GM12878 (cell line): ENCODE data around the gene ZC3H12D. TPM values are rescaled to one million over a fixed set of nuclear protein-coding genes. Genes with fewer than 3 reads are reported as not detected.

Experiments used
- ATF3 ChIP-seq: IDR thresholded peaks from 2 replicates; pipeline ENCODE4 v1.6.1; 2011; ENCODE audit warnings: low read depth, mild to moderate bottlenecking, low read length, moderate library complexity, borderline replicate concordance; ENCODE audit errors: extremely low read depth
- ATF7 ChIP-seq: fragments of 450-650 bp; IDR thresholded peaks from 2 replicates; pipeline ENCODE4 v1.6.1; 2016; ENCODE audit warnings: low read depth, mild to moderate bottlenecking
- CHD2 ChIP-seq: IDR thresholded peaks from 2 replicates; pipeline ENCODE4 v1.6.1; 2011; ENCODE audit warnings: low read depth, low read length, improper control_type of control experiment, borderline replicate concordance
- EED ChIP-seq: sonication (generic); IDR thresholded peaks from 2 replicates; pipeline ENCODE4 v1.6.1; 2016; ENCODE audit warnings: antibody characterized with exemption, low read depth
- FOXK2 ChIP-seq: fragments of 450-650 bp; IDR thresholded peaks from 2 replicates; pipeline ENCODE4 v1.6.1; 2017; ENCODE audit warnings: mild to moderate bottlenecking, moderate library complexity
- FOXM1 ChIP-seq: IDR thresholded peaks from 2 replicates; pipeline ENCODE4 v1.6.1; 2012; ENCODE audit warnings: low read depth, mild to moderate bottlenecking, inconsistent platforms, low read length, moderate library complexity
- GABPA ChIP-seq: IDR thresholded peaks from 2 replicates; pipeline ENCODE4 v1.6.1; 2014; ENCODE audit warnings: antibody characterized with exemption, low read depth, mild to moderate bottlenecking, inconsistent platforms
- HDAC2 ChIP-seq: fragments of 200-600 bp; sonication (generic); IDR thresholded peaks from 2 replicates; pipeline ENCODE4 v1.6.1; 2017
- IRF4 ChIP-seq: IDR thresholded peaks from 2 replicates; pipeline ENCODE4 v1.6.1; 2011; ENCODE audit warnings: low read depth, low read length
- JUNB ChIP-seq: IDR thresholded peaks from 2 replicates; pipeline ENCODE4 v1.6.1; 2016; ENCODE audit warnings: antibody characterized with exemption, mild to moderate bottlenecking
- JUND ChIP-seq: IDR thresholded peaks from 2 replicates; pipeline ENCODE4 v1.6.1; 2012; ENCODE audit warnings: low read depth, mild to moderate bottlenecking, low read length, improper control_type of control experiment, moderate library complexity
- MXI1 ChIP-seq: fragments of 150-350 bp; IDR thresholded peaks from 2 replicates; pipeline ENCODE4 v1.6.1; 2011; ENCODE audit warnings: low read depth, mild to moderate bottlenecking, inconsistent platforms, low read length, improper control_type of control experiment
- NFXL1 ChIP-seq: fragments of 450-650 bp; IDR thresholded peaks from 2 replicates; pipeline ENCODE4 v1.6.1; 2017; ENCODE audit warnings: antibody characterized with exemption, mild to moderate bottlenecking, borderline replicate concordance
- PAX8 ChIP-seq: fragments of 450-650 bp; IDR thresholded peaks from 2 replicates; pipeline ENCODE4 v1.6.1; 2017; ENCODE audit warnings: mild to moderate bottlenecking, moderate library complexity
- POLR2A ChIP-seq: IDR thresholded peaks from 2 replicates; pipeline ENCODE4 v1.6.1; 2011; ENCODE audit warnings: low read depth, mild to moderate bottlenecking, low read length
- POU2F2 ChIP-seq: IDR thresholded peaks from 3 replicates; pipeline ENCODE4 v1.6.1; 2011; ENCODE audit warnings: low read depth, mild to moderate bottlenecking, low read length, borderline replicate concordance
- RUNX3 ChIP-seq: IDR thresholded peaks from 2 replicates; pipeline ENCODE4 v1.6.1; 2012; ENCODE audit warnings: low read length, inconsistent platforms
- SMAD1 ChIP-seq: fragments of 450-650 bp; IDR thresholded peaks from 2 replicates; pipeline ENCODE4 v1.6.1; 2018; ENCODE audit warnings: mild to moderate bottlenecking, low read depth; ENCODE audit not compliant: partially characterized antibody
- SPI1 ChIP-seq: IDR thresholded peaks from 2 replicates; pipeline ENCODE4 v1.6.1; 2011; ENCODE audit warnings: low read depth, mild to moderate bottlenecking, low read length, moderate library complexity, borderline replicate concordance; ENCODE audit not compliant: insufficient read depth
- SRF ChIP-seq, 2 experiments: IDR thresholded peaks; 2 replicates each; pipeline ENCODE4 v1.6.1; 2011; ENCODE audit warnings: low read depth in 2 of 2, low read length in 2 of 2, mild to moderate bottlenecking in 1 of 2, moderate library complexity in 1 of 2
- SUPT20H ChIP-seq: IDR thresholded peaks from 2 replicates; pipeline ENCODE4 v1.6.1; 2011; ENCODE audit warnings: low read depth, mild to moderate bottlenecking, low read length, moderate library complexity, borderline replicate concordance; ENCODE audit not compliant: control insufficient read depth
- TCF12 ChIP-seq: IDR thresholded peaks from 2 replicates; pipeline ENCODE4 v1.6.1; 2011; ENCODE audit warnings: low read depth, mild to moderate bottlenecking, low read length
- TCF7 ChIP-seq: IDR thresholded peaks from 2 replicates; pipeline ENCODE4 v1.6.1; 2014; ENCODE audit warnings: antibody characterized with exemption, borderline replicate concordance
- WRNIP1 ChIP-seq: IDR thresholded peaks from 2 replicates; pipeline ENCODE4 v1.6.1; 2011; ENCODE audit warnings: low read depth, low read length, improper control_type of control experiment, borderline replicate concordance
- ZBED1 ChIP-seq: IDR thresholded peaks from 2 replicates; pipeline ENCODE4 v1.6.1; 2016; ENCODE audit warnings: borderline replicate concordance
- ZNF274 ChIP-seq: IDR thresholded peaks from one replicate; pipeline ENCODE4 v1.8.0; 2011; ENCODE audit not compliant: insufficient read length, insufficient read depth
- polyA plus RNA-seq, 11 experiments: library from polyadenylated mRNA; depleted of rRNA in 4 of 11; unstranded in 6 of 11; stranded (reverse) in 5 of 11; fragments of >200 nt; fragmentation: Nextera tagmentation in 4 of 11; fragmentation: Illumina TruSeq in 1 of 11; extraction: Ambion mirVana in 4 of 11; extraction: Trizol in 1 of 11; gene quantifications; 1 replicate in 1 of 11; 2 replicates in 10 of 11; pipeline versions ENCODE4 v1.2.1 to v1.2.3, GENCODE V29; 2011 to 2016; ENCODE audit warnings: inconsistent platforms in 2 of 11, missing spikeins in 2 of 11, low read depth in 1 of 11
- total RNA-seq, 4 experiments: library from RNA; depleted of rRNA in 3 of 4; stranded (reverse); fragments of >200 nt in 3 of 4; fragmentation: Illumina TruSeq in 1 of 4; extraction: Trizol in 1 of 4; gene quantifications; 2 replicates each; pipeline versions ENCODE4 v1.2.1 to v1.2.3, GENCODE V29; 2013 to 2021
- TF ChIP-seq, protein P1 (sequence below): fragments of 450-650 bp; IDR thresholded peaks from 2 replicates; pipeline ENCODE4 v1.6.1; 2017; ENCODE audit warnings: mild to moderate bottlenecking, moderate library complexity
- TF ChIP-seq, protein P2 (sequence below): IDR thresholded peaks from 2 replicates; pipeline ENCODE4 v1.6.1; 2012; ENCODE audit warnings: low read depth, low read length, improper control_type of control experiment

The ZC3H12D gene
- total and polyA plus RNA-seq, 10 of the 15 experiments (the other 5 are each of a cell fraction or from before 2014, with no cell fraction given) = 1.4 to 29.7 (median 8.8) TPM

DNA sequence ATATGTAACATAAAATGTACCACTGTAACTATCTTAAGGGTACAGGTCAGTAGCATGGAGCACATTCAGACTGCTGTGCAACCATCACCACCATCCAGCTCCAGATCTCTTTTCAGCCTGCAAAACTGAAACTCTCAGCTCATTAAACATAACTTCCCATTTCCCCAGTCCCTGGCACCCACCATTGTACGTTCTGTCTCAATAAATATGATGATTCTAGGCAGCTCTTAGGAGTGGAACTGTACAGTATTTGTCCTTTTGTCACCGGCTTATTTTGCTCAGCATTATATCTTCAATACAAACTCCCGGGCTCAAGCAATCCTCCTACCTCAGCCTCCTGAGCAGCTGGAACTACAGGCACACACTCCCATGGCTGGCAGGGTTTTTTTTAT lies 1.5 kb downstream of the ZC3H12D start (continued):
- TF ChIP-seq, protein P1, sequence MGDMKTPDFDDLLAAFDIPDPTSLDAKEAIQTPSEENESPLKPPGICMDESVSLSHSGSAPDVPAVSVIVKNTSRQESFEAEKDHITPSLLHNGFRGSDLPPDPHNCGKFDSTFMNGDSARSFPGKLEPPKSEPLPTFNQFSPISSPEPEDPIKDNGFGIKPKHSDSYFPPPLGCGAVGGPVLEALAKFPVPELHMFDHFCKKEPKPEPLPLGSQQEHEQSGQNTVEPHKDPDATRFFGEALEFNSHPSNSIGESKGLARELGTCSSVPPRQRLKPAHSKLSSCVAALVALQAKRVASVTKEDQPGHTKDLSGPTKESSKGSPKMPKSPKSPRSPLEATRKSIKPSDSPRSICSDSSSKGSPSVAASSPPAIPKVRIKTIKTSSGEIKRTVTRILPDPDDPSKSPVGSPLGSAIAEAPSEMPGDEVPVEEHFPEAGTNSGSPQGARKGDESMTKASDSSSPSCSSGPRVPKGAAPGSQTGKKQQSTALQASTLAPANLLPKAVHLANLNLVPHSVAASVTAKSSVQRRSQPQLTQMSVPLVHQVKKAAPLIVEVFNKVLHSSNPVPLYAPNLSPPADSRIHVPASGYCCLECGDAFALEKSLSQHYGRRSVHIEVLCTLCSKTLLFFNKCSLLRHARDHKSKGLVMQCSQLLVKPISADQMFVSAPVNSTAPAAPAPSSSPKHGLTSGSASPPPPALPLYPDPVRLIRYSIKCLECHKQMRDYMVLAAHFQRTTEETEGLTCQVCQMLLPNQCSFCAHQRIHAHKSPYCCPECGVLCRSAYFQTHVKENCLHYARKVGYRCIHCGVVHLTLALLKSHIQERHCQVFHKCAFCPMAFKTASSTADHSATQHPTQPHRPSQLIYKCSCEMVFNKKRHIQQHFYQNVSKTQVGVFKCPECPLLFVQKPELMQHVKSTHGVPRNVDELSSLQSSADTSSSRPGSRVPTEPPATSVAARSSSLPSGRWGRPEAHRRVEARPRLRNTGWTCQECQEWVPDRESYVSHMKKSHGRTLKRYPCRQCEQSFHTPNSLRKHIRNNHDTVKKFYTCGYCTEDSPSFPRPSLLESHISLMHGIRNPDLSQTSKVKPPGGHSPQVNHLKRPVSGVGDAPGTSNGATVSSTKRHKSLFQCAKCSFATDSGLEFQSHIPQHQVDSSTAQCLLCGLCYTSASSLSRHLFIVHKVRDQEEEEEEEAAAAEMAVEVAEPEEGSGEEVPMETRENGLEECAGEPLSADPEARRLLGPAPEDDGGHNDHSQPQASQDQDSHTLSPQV = no peak
- 0 out of 2 replicates have a peak, but pooled peaks have one; percentile 1 for TF ChIP-seq CHD2
- no peak for TF ChIP-seq JUND
- TF ChIP-seq IRF4 = no peak
- TF ChIP-seq FOXM1 = no peak
- no peak for TF ChIP-seq JUNB
- TF ChIP-seq NFXL1 = no peak
- TF ChIP-seq HDAC2 = no peak
- TF ChIP-seq FOXK2 = no peak
- TF ChIP-seq ATF7 = 0 out of 2 replicates have a peak, but pooled peaks have one; percentile 13
- TF ChIP-seq, protein P2, sequence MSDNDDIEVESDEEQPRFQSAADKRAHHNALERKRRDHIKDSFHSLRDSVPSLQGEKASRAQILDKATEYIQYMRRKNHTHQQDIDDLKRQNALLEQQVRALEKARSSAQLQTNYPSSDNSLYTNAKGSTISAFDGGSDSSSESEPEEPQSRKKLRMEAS = no peak
- TF ChIP-seq GABPA = no peak
- no peak for TF ChIP-seq SUPT20H
- no peak for TF ChIP-seq ATF3
- TF ChIP-seq WRNIP1 = no peak
- TF ChIP-seq MXI1 = no peak
- TF ChIP-seq PAX8 = no peak
- TF ChIP-seq ZNF274 = no peak
- TF ChIP-seq ZBED1 = no peak
- no peak for TF ChIP-seq SRF (IDR thresholded peaks at IDR 0.05; ENCODE audit: low read depth in 2 of 2, low read length in 2 of 2)
- no peak for TF ChIP-seq SMAD1
- no peak; the same call in 1 of the 2 replicates for TF ChIP-seq SPI1
- TF ChIP-seq TCF12 = no peak
- no peak for TF ChIP-seq POU2F2
- peak; percentile 20; the same call in 1 of the 2 replicates for TF ChIP-seq RUNX3
- no peak for TF ChIP-seq TCF7
- no peak for TF ChIP-seq EED
- no peak for TF ChIP-seq POLR2A
